Mucosa of descending colon (tissue), 3 donors: ENCODE data around the gene EFCAB10. TPM values are rescaled to one million over a fixed set of nuclear protein-coding genes. Genes with fewer than 3 reads are reported as not detected.
"Not testable (repeated sequence)": the region's sequence is repeated elsewhere in the genome, so short reads cannot be mapped to it uniquely, and the experiment has no call there.

Experiments used
- ATAC-seq: fragments of 200-7000 bp; cut with Tn5 transposase; one replicate; pipeline ENCODE4 v1.9.1; 2020; ENCODE audit warnings: mild to moderate bottlenecking, moderate library complexity
- DNase-seq, 3 donors: peaks; one replicate each; pipeline ENCODE4 v3.0.0-alpha.2; 2020
- H3K36me3 ChIP-seq: fragments of 200-600 bp; one replicate; pipeline ENCODE4 v1.8.0; 2021; ENCODE audit warnings: low read depth, mild to moderate bottlenecking
- H3K4me1 ChIP-seq: fragments of 200-600 bp; one replicate; pipeline ENCODE4 v1.8.0; 2021; ENCODE audit warnings: low read depth, mild to moderate bottlenecking
- H3K4me3 ChIP-seq: fragments of 200-600 bp; one replicate; pipeline ENCODE4 v1.8.0; 2021; ENCODE audit warnings: mild to moderate bottlenecking
- H3K9me3 ChIP-seq: fragments of 200-600 bp; one replicate; pipeline ENCODE4 v1.8.0; 2021; ENCODE audit warnings: mild to moderate bottlenecking
- CTCF ChIP-seq: fragments of 200-600 bp; IDR thresholded peaks from one replicate; pipeline ENCODE4 v1.8.0; 2022; ENCODE audit warnings: antibody characterized with exemption, mild to moderate bottlenecking
- intact Hi-C, 2 donors: fragments of 100-400 bp; cut with DNase I in 1 of 2; cut with micrococcal nuclease in 1 of 2; formaldehyde crosslinking; loops; one replicate each; pipeline versions ENCODE4 v1.11.0 to v1.11.1; 2022; cut with DNase I, micrococcal nuclease
- total RNA-seq, 3 donors: library from RNA; stranded (reverse); fragmentation: NEBNext Ultra II Directional in 2 of 3; extraction: Animal tissue kit (Norgen Biotek cat#: 25700) in 2 of 3; gene quantifications; one replicate each; pipeline versions ENCODE4 v1.2.1 to v1.2.4, GENCODE V29; 2021 to 2023
- donor health status: DM: no; HTN: no; CAD: no; lungs with moderate emphysema.
- donor health status: DM: no; HTN: no; CAD: no.
- donor health status: DM: no; HTN: yes; CAD: no.

Gene EFCAB10
- total RNA-seq, 3 donors from 2014 or later, result not detected

DNA sequence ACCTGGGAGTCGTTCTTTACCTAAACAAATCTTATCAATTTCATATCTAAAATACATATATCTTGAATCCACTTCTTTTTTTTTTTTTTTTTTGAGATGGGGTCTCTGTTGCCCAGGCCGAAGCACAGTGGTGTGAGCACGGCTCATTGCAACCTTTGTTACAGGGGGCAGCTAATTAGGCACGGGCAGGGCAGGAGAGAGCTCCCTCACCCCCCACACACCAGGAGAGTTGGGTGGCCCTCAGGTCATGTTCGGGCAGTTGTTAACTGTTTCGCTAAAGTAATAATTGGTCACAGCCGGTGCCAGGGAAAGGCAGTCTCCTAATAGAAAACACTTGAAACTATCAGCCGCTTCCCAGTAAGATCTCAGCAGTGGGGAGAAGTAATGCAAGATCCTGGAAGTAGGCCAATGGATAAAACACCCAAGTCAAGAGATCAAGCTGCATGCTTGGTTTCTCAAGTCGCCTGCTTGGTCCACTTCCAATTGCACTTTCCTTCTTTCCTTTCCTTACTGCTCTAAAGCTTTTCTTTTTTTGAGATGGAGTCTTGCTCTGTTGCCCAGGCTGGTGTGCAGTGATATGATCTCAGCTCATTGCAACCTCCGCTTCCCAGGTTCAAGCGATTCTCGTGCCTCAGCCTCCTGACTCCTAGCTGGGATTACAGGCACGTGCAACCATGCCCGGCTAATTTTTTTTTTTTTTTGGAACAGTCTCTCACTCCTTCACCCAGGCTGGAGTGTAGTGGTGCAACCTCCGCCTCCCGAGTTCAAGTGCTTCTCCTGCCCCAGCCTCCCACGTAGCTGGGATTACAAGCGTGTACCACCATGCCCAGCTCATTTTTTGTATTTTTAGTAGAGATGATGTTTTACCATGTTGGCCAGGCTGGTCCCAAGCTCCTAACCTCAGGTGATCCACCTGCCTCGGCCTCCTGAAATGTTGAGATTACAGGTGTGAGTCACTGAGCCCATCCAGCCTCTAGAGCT, 21.3 kb upstream of the EFCAB10 start:
- Histone ChIP-seq H3K4me1 (no peaks in the 10 kb centered on the region), H3K4me3 (no peak overlapping the region), H3K9me3 (no peaks in the 10 kb centered on the region), H3K36me3 (no peaks in the 10 kb centered on the region)
- intact Hi-C loops, result no loop called here
- TF ChIP-seq CTCF, result no peak
- ATAC-seq (no peak), DNase-seq (no peak)

GRCh38 chr7:105600720-105601550, 19.6 kb upstream of the EFCAB10 start:
- no peaks in the 10 kb centered on the region for H3K36me3 ChIP-seq
- H3K4me1 ChIP-seq, result no peaks in the 10 kb centered on the region
- no peak for ATAC-seq
- intact Hi-C loops, result no loop called here
- no peak for TF ChIP-seq CTCF
- DNase-seq, result no peak
- no peak overlapping the region for H3K4me3 ChIP-seq
- no peaks in the 10 kb centered on the region for H3K9me3 ChIP-seq

DNA sequence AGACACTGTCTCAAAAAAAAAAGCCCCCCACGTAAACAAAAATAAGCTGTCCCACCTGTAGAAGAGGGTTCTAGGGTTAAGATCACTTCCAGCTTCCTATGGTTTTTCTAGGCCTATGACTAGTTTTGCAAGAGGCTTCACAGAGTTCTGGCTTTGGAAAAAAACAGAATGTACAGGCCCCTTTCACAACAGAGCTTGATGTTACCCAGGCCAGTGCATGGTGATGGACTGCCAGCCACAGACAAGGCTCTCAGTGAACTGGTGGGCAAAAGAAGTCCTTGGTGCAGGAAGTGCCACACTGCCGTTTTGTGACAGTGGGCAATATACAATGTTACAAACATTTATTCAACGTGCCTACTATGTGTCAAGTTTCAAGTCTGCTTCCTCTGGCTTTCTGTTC, 18.3 kb upstream of the EFCAB10 start:
- Histone ChIP-seq H3K4me3 (no peak overlapping the region), H3K4me1 (no peaks in the 10 kb centered on the region), H3K36me3 (no peaks in the 10 kb centered on the region), H3K9me3 (no peaks in the 10 kb centered on the region)
- intact Hi-C loops, result no loop called here
- no peak for ATAC-seq
- no peak for DNase-seq
- TF ChIP-seq CTCF, result no peak

- H3K9me3 ChIP-seq, H3K36me3 ChIP-seq, H3K4me3 ChIP-seq, intact Hi-C loops, DNase-seq, H3K4me1 ChIP-seq, ATAC-seq: not testable (repeated sequence)
These were observed 17.8 kb upstream of the EFCAB10 start for GRCh38 chr7:105599080-105599479.

GRCh38 chr7:105596866-105597265, 15.6 kb upstream of the EFCAB10 start:
- Histone ChIP-seq H3K4me3 (no peak overlapping the region), H3K36me3 (no peaks in the 10 kb centered on the region), H3K4me1 (no peaks in the 10 kb centered on the region), H3K9me3 (no peaks in the 10 kb centered on the region)
- TF ChIP-seq CTCF, result no peak
- ATAC-seq (no peak), DNase-seq (no peak)
- intact Hi-C loops, result no loop called here

DNA sequence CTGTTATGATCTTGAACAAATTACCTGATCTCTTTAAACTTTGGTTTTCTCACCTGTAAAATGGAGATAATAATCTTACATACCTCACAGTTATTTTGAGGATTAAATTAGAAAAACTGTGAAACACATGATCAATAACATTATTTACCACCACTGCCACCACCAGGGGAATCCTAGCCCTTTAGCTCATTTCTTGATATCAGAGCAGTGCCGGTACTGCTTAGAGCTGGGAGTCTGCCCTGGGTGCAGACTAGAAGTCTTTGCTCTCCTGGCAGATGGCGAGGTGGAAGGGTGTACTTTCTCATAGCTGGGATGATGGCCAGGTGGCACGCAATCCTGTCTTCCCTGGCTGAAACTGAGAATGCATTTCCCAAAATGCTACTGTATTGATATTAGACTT, 12.7 kb upstream of the EFCAB10 start:
- no peak for TF ChIP-seq CTCF
- Histone ChIP-seq H3K4me3 (no peak overlapping the region), H3K4me1 (peaks cover 4% of the 10 kb centered on the region), H3K9me3 (no peaks in the 10 kb centered on the region), H3K36me3 (no peaks in the 10 kb centered on the region)
- ATAC-seq, result no peak
- intact Hi-C loops, result no loop called here
- DNase-seq, result no peak
